K562 (cell line): ENCODE measurements around the gene TTC16. TPM values are rescaled to one million over a fixed set of nuclear protein-coding genes. Genes with fewer than 3 reads are reported as not detected.

Source experiments
- BRCA1 ChIP-seq, 2 experiments: fragments of 450-650 bp in 1 of 2; sonication (generic) in 1 of 2; formaldehyde crosslinking in 1 of 2; IDR thresholded peaks; 2 replicates each; pipeline versions ENCODE4 v1.5.0 to v1.6.1; 2017 to 2020; ENCODE audit warnings: mild to moderate bottlenecking in 1 of 2, missing genetic modification reagents in 1 of 2
- CBX1 ChIP-seq: sonication (generic); IDR thresholded peaks from 2 replicates; pipeline ENCODE4 v1.6.1; 2016; ENCODE audit warnings: antibody characterized with exemption, low read depth, mild to moderate bottlenecking
- EP300 ChIP-seq: IDR thresholded peaks from 2 replicates; pipeline ENCODE4 v1.6.1; 2012; ENCODE audit warnings: low read length, improper control_type of control experiment
- FIP1L1 ChIP-seq: fragments of 200-400 bp; formaldehyde crosslinking; IDR thresholded peaks from 2 replicates; pipeline ENCODE4 v1.6.1; 2018; ENCODE audit warnings: mild to moderate bottlenecking, low read depth, low read length; ENCODE audit not compliant: poor library complexity, severe bottlenecking
- HDGF ChIP-seq: fragments of 450-650 bp; IDR thresholded peaks from 2 replicates; pipeline ENCODE4 v1.6.1; 2016
- JUND ChIP-seq, 2 experiments: IDR thresholded peaks; 2 replicates in 1 of 2; 3 replicates in 1 of 2; pipeline ENCODE4 v1.6.1; 2011; ENCODE audit warnings: borderline replicate concordance in 2 of 2, low read depth in 2 of 2, low read length in 2 of 2, improper control_type of control experiment in 1 of 2, missing biosample characterization in 1 of 2, missing genetic modification characterization in 1 of 2, missing genetic modification reagents in 1 of 2
- KDM4B ChIP-seq, 2 experiments: fragments of 450-650 bp in 1 of 2; sonication (generic) in 1 of 2; IDR thresholded peaks; 2 replicates each; pipeline ENCODE4 v1.6.1; 2016 to 2017; ENCODE audit warnings: borderline replicate concordance in 2 of 2, antibody characterized with exemption in 1 of 2, low read depth in 1 of 2, mild to moderate bottlenecking in 1 of 2
- KLF6 ChIP-seq: fragments of 250-450 bp; sonication (Bioruptor Pico); IDR thresholded peaks from 2 replicates; pipeline ENCODE4 v1.4.0; 2020; ENCODE audit warnings: mild to moderate bottlenecking, moderate library complexity, borderline replicate concordance
- MCM7 ChIP-seq, 2 experiments: fragments of 450-650 bp; IDR thresholded peaks; 2 replicates each; pipeline ENCODE4 v1.6.1; 2016 to 2018
- MIER1 ChIP-seq: fragments of 450-650 bp; IDR thresholded peaks from 2 replicates; pipeline ENCODE4 v1.6.1; 2016; ENCODE audit warnings: antibody characterized with exemption, mild to moderate bottlenecking, low read depth
- NR1H2 ChIP-seq: sonication (generic); formaldehyde crosslinking; IDR thresholded peaks from 2 replicates; pipeline ENCODE4 v1.4.0; 2020; ENCODE audit warnings: mild to moderate bottlenecking, missing genetic modification reagents
- PCBP1 ChIP-seq: fragments of 200-400 bp; formaldehyde crosslinking; IDR thresholded peaks from 2 replicates; pipeline ENCODE4 v1.6.1; 2018; ENCODE audit warnings: mild to moderate bottlenecking, low read depth, low read length; ENCODE audit not compliant: poor library complexity, severe bottlenecking
- PKNOX1 ChIP-seq: fragments of 450-650 bp; IDR thresholded peaks from 2 replicates; pipeline ENCODE4 v1.6.1; 2016
- RCOR1 ChIP-seq, 2 experiments: IDR thresholded peaks; 2 replicates each; pipeline ENCODE4 v1.6.1; 2012; ENCODE audit warnings: low read depth in 2 of 2, low read length in 2 of 2, borderline replicate concordance in 1 of 2, improper control_type of control experiment in 1 of 2
- SRSF9 ChIP-seq: fragments of 200-400 bp; formaldehyde crosslinking; IDR thresholded peaks from 2 replicates; pipeline ENCODE4 v1.6.1; 2017; ENCODE audit warnings: low read depth, low read length, borderline replicate concordance
- UBTF ChIP-seq, 2 experiments: IDR thresholded peaks; 2 replicates each; pipeline ENCODE4 v1.6.1; 2012; ENCODE audit warnings: improper control_type of control experiment in 2 of 2, low read depth in 2 of 2, low read length in 2 of 2, borderline replicate concordance in 1 of 2
- XRCC5 ChIP-seq: fragments of 200-400 bp; formaldehyde crosslinking; IDR thresholded peaks from 2 replicates; pipeline ENCODE4 v1.6.1; 2017; ENCODE audit warnings: low read depth, mild to moderate bottlenecking, low read length
- ZBTB7A ChIP-seq: IDR thresholded peaks from 2 replicates; pipeline ENCODE4 v1.6.1; 2011; ENCODE audit warnings: low read depth, mild to moderate bottlenecking, low read length, moderate library complexity, borderline replicate concordance; ENCODE audit not compliant: control insufficient read depth
- ZKSCAN8 ChIP-seq: fragments of 200-800 bp; sonication (Bioruptor generic); IDR thresholded peaks from 2 replicates; pipeline ENCODE4 v1.6.1; 2016; ENCODE audit warnings: missing genetic modification characterization, missing compliant biosample characterization
- ZNF41 ChIP-seq: fragments of 250-450 bp; sonication (Bioruptor Pico); conservative IDR thresholded peaks from 2 replicates; pipeline ENCODE4 v1.4.0; 2020; ENCODE audit warnings: mild to moderate bottlenecking
- ZNF639 ChIP-seq, 2 experiments: fragments of 200-800 bp in 1 of 2; sonication (Bioruptor generic) in 1 of 2; sonication (generic) in 1 of 2; formaldehyde crosslinking in 1 of 2; IDR thresholded peaks in 1 of 2; conservative IDR thresholded peaks in 1 of 2; 2 replicates each; pipeline versions ENCODE4 v1.5.0 to v1.6.1; 2016 to 2020; ENCODE audit warnings: missing compliant biosample characterization in 1 of 2, missing genetic modification characterization in 1 of 2, missing genetic modification reagents in 1 of 2
- polyA plus RNA-seq, 8 experiments: library from polyadenylated mRNA; depleted of rRNA in 4 of 8; stranded (reverse) in 5 of 8; unstranded in 3 of 8; fragments of >200 nt; fragmentation: Nextera tagmentation in 2 of 8; fragmentation: Illumina TruSeq in 1 of 8; extraction: Ambion mirVana in 2 of 8; extraction: Trizol in 1 of 8; gene quantifications; 2 replicates each; pipeline versions ENCODE4 v1.2.1 to v1.2.3, GENCODE V29; 2011 to 2014; ENCODE audit warnings: inconsistent platforms in 1 of 8, missing spikeins in 1 of 8
- total RNA-seq, 7 experiments: library from RNA; depleted of rRNA in 6 of 7; stranded (reverse); fragments of >200 nt in 6 of 7; fragmentation: Illumina TruSeq in 2 of 7; extraction: Trizol in 2 of 7; gene quantifications; 2 replicates each; pipeline versions ENCODE4 v1.2.1 to v1.2.3, GENCODE V29; 2011 to 2021; ENCODE audit warnings: low replicate concordance in 1 of 7

The TTC16 gene
- total and polyA plus RNA-seq, 9 of the 15 experiments (the other 6 are each of a cell fraction or from before 2014, with no cell fraction given) = 0.11 TPM; not detected in 8

- TF ChIP-seq UBTF (IDR thresholded peaks at IDR 0.05; ENCODE audit: borderline replicate concordance in 1 of 2, low read depth in 2 of 2, low read length in 2 of 2) (no peak), PKNOX1 (peak; percentile 40; the same call in 1 of the 2 replicates), ZKSCAN8 (no peak), XRCC5 (no peak), EP300 (peak; percentile 55; the same call in 1 of the 2 replicates), CBX1 (no peak; the same call in 1 of the 2 replicates), JUND (IDR thresholded peaks at IDR 0.05; ENCODE audit: borderline replicate concordance, low read depth, low read length) (peak; percentile 99), JUND (tag; IDR thresholded peaks at IDR 0.05; ENCODE audit: borderline replicate concordance, low read depth, low read length) (no peak), KLF6 (CRISPR knock-in tag) (no peak), MCM7 (IDR thresholded peaks at IDR 0.05) (no peak), MIER1 (no peak), SRSF9 (no peak), FIP1L1 (no peak), NR1H2 (CRISPR knock-in tag) (no peak), BRCA1 (IDR thresholded peaks at IDR 0.05) (no peak), BRCA1 (CRISPR knock-in tag; IDR thresholded peaks at IDR 0.05) (no peak), ZNF639 (CRISPR knock-in tag; conservative IDR thresholded peaks at IDR 0.05 in 1 of 2, IDR thresholded peaks at IDR 0.05 in 1 of 2) (no peak), KDM4B (IDR thresholded peaks at IDR 0.05; ENCODE audit: borderline replicate concordance in 2 of 2, low read depth in 1 of 2) (peak in 1 of 2 experiments; percentile 69; a peak in 1 of 4 replicates), ZBTB7A (peak; percentile 45; the same call in 1 of the 2 replicates), RCOR1 (IDR thresholded peaks at IDR 0.05; ENCODE audit: borderline replicate concordance in 1 of 2, low read depth in 2 of 2, low read length in 2 of 2) (peak in 1 of 2 experiments; percentile 13; a peak in 2 of 4 replicates), PCBP1 (no peak), ZNF41 (CRISPR knock-in tag) (no peak), HDGF (peak; percentile 80; the same call in 1 of the 2 replicates)
Observed at GRCh38 chr9:127776195-127776923, 60.5 kb downstream of the TTC16 start (continued).
